Putamen (tissue), 1 donor: ENCODE results near the gene VSIG10.
"Not testable (repeated sequence)": the region's sequence is repeated elsewhere in the genome, so short reads cannot be mapped to it uniquely, and the experiment has no call there.

Experiments used
- DNase-seq: peaks from one replicate; pipeline ENCODE4 v3.0.0-alpha.2; 2016; ENCODE audit warnings: low spot score

The VSIG10 gene

DNA sequence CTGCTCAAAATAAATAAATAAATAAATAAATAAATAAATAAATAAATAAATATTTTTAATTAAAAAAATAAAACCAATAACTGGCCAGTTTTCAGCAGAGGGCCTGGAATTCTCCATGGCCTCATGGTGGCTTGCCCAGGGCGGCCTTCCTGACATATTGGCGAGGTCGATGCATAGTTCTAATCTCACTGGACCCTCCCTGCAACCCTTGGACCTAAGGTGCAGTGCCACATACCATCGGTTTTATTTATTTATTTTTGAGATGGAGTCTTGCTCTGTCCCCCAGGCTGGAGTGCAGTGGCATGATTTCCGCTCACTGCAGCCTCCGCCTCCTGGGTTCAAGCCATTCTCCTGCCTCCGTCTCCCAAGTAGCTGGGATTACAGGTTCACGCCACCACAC lies 3.9 kb upstream of the VSIG10 start:
- no peak for DNase-seq

DNA sequence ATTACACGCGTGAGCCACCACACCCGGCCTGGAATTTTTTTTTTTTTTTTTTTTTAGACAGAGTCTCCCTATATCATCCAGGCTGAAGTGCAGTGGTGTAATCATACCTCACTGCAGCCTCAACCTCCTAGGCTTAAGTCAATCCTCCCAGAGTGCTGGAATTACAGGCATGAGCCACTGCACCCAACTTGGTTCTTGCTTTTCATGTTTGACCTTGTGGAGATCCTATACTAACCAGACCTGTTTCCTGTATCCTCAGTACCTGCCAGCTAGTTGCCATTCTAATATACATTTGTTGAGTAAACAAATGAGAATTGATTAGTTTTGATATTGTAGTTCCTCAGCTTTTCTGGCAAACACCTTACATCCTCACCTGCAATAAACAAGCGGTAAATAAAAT lies 3.2 kb upstream of the VSIG10 start:
- no peak for DNase-seq

DNA sequence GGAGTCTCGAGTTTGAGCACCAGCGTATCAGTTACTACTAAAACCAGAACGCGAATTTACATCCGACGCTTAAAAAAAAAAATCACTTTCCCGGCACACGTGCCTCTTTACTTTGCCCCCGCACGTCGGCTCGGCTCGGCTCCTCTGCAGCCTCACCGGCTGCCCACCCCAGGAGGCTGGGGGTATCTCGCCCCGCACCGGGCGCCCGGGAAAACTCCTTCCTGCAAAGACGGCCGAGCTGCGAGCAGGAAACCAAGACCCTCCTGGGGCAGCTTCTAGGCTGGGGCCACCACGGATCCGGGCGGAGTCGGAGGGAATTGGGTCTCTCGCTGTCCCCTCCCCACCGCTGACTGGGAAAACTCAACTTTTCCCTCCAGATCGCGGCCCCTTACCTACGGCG lies 610 bp downstream of the VSIG10 start:
- no peak for DNase-seq

DNA sequence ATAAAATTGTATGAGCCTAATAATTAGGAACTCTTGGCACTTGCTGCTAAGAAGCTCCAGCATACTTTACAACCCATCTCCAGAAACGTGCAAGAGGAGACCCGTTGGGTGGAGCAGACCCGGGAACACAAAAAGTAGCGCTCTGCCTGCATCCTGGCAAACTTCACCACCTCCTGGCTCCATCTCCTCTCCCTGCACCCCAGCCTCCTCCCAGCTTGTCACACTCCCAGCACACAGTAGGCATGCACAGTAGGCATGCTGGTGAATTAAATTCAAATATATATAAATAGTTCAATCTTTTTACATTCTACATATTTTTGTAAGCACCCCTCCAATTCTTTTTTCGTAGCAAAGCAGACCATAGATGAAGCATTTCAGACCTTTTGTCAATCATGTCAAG lies 1.2 kb downstream of the VSIG10 start:
- no peak for DNase-seq

DNA sequence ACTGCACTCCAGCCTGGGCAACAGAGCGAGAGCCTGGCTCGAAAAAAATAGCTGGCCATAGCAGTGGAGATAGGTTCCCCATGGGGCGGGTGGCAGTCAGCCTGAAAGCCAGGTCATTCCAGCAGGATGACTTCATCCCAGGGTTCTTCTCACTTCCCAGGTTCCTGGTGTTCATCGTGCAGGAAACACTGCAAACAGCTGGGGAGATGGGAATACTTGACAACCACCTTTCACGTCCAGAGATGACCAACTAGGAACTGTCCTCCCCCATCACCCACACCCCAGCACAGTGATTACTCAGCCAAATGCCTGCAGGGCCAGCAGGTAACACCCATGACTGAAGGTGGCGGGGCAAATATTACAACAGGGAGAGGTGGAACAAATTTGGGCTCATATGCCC lies 1.7 kb downstream of the VSIG10 start:
- no peak for DNase-seq

DNA sequence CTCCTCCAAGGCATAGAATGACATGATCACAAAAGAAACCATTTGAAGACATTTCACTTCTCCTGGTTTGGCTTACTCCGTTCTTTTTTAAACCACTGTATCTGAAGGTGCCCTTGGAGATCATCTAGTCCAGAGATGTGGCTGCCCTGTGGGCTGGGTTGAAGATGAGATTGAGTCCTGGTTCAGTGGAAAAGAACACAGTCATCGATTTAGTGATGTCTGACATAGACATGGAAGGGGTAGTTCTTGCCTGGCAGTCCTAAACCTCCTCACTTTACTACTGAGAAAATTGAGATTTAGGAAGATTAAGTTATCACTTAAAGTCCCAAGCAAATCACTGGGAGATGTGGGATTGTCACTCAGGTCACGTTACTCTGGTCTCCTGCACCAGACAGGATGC lies 2.8 kb downstream of the VSIG10 start:
- DNase-seq: no peak

DNA sequence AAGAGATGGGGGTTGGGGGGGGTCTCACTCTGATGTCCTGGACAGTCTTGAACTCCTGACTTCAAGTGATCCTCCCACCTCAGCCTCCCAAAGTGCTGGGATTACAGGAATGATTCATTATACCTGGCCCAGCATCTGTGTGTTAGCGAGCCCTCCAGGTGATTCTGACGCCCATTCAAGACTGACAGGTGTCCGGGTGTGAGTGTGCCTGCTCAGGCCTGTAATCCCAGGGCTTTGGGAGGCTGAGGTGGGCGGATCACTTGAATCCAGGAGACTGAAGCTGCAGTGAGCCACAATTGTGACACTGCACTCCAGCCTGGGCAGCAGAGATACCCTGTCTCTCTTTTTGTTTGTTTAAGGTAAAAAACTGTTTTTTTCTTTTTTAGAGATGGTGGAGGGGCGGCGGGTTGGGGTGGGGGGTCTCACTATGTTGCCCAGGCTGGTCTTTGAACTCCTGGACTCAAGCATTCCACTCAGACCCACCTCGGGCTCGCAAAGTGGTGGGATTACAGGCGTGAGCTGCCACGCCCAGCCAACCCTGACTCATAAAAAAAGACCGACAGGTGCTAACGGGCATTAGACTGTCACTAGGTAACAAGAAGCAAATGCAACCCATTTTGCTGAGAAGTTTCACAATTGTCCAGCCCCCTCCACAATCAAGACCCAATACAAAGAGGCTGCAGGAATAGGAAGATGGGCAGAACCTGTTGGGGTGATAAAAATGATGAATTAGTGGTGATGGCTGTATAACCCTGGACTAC lies 4.7 kb downstream of the VSIG10 start:
- DNase-seq: no peak

DNA sequence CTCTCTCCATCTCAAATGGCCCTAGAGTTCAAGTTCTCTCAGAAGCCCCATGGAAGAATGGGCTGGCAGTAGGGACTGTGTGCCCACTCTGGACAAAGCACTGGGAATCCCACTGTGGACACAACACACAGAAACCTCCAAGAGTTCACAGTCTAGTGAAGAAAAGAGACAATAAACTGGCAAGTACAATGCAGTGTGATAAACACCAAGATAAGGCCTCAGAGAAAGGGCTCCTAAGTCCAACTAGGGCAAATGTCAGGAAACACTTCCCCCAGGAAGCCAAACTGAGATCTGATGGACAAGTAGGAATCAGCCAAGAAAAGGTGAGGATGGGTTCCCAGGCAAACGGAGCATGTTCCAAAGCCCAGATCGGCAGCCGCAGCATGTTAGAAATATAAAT lies 5.4 kb downstream of the VSIG10 start:
- DNase-seq: no peak

- no peak for DNase-seq
These were observed 9.8 kb downstream of the VSIG10 start for GRCh38 chr12:118094039-118094438.

DNA sequence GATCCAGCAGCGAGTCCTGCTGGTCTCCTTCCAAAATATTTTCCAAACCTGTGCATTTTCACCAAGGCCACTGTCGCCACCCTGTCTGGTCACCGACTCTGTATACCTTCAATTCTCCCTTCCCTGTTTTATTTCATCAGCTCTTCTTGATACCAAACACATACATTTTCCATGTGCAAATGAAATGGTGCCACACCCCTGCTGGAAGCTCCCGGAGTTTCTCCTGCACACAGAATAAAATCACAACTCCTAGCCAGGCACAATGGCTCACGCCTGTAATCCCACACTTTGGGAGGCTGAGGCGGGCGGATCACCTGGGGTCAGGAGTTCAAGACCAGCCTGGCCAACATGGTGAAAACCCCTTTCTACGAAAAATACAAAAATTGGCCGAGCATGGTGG lies 14.0 kb downstream of the VSIG10 start:
- no peak for DNase-seq

DNA sequence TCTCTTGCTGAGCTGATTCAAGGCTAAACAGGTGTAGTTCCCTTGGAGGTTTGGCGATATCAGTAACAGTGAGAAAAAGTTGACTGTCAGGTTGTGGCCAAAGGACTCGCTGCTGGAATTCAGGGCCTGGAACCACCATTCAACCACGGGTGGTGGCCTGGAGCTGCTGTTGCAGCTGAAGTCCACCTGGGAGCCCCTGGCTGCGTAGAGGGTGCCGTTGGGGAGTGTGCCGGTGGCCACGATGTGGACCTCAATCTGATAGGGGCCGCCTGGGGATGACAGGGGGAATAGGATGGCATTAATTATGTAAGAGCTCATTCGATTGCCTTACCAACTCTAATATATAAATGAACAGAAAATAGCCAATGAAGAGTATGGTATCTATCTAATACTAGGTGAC lies 21.6 kb downstream of the VSIG10 start:
- DNase-seq: no peak

DNA sequence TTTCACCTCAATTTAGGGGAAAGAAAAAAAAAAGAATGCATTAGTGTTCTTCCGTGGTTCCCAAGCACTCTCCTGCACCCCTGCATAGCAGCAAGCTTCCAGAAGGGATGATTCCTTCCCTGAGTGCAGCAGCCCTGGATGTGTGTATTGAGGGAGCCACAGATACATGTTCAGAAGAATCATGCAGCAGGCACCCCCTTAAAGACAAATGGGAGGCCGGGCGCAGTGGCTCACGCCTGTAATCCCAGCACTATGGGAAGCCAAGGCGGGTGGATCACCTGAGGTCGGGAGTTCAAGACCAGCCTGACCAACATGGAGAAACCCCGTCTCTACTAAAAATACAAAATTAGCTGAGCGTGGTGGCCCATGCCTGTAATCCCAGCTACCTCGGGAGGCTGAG lies 22.3 kb downstream of the VSIG10 start:
- not testable (repeated sequence) for DNase-seq

DNA sequence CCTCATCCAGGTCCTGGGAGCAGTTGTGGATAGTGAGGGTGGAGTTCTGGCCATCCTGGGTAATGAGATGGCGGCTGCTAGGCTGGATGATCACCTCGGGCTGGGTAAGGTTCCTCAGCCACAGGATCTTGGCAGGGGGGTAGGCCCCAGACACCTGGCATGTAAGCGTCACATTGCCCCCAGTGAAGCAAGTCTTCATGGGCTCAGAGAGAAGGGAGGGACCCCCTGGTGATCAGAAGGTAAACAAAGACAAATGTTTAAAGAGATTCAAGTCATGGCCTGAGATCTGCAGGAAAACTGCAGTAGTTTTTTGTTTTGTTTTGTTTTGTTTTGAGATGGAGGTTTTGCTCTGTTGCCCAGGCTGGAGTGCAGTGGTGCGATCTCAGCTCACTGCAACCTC lies 30.0 kb downstream of the VSIG10 start:
- DNase-seq: no peak

GRCh38 chr12:118070650-118071049 lies 33.2 kb downstream of the VSIG10 start:
- DNase-seq: no peak

- no peak for DNase-seq
These were observed 35.4 kb downstream of the VSIG10 start for GRCh38 chr12:118068445-118068844.

DNA sequence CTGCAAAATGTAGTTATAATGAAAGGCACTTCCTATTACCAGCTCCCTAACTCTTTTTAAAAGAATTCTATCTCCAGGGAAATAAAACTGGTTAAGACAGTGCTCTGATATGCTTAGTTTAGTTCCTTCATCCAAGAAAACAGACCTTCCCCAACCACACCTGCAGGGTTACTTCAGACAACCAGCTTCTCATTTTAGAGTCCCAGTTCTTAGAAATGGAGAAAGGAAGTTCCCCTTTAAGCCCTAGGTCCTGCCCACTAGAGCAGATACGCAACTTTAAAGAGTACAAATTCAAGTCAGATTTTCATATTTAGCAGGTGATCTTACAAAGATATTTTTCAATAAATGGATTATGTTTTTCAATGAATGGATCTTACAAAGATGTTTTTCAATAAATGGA lies 38.4 kb downstream of the VSIG10 start:
- DNase-seq: no peak

- no peak for DNase-seq
These were observed 39.2 kb downstream of the VSIG10 start for GRCh38 chr12:118064608-118065007.

GRCh38 chr12:118063576-118064391 lies 40.0 kb downstream of the VSIG10 start:
- DNase-seq: no peak

DNA sequence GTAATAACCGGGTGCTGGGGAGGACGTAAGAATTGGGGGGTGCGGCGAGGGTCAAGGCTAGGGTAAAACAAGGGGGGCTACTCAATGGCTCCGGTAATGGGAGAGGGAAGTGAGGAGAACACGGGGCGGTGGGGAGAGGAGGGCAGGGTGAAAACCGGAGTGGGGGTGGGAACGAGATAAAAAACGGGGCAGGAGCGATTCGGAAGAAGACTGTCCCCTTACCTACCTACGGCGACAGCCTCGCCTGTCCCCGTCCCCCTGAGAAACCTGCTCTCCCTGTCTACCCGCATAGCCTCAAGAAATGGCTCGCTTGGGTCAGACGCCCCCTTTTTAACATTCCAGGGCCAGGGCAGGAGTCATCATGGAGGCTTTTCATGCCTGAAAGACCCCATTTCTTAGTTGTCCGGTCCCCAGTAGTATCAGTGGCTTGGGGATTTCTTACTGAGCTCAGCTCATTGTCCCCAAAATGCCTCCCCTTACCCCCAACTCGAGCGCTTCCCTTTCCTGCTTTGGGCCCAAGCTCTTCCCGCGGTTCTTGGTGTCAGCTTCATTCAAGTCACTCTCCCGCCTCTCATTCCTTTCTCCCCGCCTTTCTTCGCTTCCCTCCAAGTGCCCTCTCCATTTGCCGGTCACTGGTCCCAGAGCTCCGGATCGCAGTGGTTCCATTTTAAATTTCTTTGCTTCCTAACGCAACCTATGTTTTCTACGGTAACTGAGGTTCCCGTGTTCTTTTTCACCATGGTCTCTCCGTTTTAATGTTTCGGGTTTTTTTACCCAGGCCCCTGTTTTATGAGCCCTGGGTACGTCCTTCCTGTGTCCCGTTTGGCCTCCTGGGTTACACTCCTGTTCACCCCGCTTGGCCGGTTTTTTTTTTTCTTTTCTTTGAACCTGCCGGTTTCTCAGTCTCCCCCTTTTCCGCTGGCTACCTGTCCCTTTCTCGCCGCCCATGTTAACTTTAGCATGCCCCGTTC lies 41.7 kb downstream of the VSIG10 start:
- peak; percentile 45 for DNase-seq

DNA sequence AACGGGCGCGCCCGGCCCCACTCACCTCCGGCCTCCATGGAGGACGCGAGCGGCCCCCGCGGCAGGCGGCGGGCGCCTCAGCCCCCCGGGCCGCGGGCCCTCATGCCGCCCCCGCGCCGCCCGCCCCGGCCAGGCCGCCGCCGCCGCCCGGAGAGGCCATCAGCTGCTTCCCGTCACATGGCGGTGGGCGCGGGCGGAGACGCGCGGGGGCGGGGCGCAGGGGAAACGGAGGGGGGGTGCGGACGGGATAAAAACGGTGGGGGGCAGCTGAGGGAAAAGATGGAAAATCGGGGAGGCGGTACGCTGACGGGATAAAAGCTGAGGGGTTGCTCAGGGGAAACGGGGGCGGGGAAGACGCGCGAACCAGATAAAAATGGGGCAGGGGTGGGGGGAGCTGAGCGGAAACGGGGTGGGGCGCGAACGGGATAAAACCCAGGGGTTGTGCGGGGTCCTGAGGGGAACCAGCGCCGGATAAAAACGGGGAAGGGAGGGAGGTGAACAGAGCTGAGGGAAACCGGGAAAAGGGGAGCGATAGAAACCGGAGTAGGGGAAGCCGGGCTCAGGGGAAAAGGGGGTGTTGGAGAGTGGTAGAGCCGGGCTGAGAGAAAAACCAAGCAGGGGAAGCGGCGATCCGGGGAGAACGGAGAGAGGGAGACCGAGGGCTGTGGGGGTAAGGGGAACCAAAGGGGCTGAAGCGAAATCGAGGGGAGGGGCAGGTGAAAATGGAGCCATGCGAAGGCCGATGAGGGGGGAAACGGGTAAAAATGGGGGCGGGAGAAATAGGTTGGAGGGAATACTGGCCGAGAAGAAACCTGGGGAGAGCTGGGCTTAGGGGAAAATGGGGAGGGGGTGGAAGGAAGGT lies 42.6 kb downstream of the VSIG10 start, which contains the start of gene WSB2:
TSS of gene WSB2 (minus strand) at position 169 of the 862 bp plus-strand sequence. CDS start at position 38, 131 bp downstream.
- DNase-seq: peak; percentile 79

DNA sequence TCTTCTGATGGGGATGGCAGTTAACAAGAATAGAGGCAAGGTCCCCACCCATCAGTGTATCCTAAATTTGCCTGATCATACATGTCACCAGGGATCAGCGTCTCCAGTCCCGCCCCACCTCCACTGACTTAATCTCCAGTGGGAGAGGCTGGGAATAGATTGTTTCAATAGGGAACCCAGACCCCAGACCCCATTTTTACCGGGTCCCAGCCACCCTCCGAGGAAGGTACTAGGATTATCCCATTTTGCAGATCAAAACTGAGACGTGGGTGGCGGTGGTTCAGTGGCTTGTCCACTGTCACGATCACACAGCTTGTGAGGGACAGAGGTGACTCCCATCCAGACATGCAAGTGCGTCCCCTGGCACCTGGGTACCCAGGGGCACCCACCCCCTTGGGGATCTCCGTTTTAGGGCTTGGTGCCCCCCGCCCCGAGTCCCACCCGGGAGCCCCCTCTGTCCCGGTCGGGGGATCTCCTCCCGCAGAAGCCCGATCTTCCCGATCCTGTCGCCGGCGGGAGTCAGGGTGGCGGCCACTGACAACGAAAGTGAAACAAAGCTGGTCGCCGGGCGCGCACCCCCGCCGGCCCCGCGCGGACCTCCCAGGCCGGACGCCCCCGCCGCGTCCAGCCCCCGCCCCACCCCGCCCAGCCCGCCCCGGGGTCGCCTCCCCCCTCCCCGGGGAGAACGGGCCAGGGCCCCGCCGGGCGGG lies 43.4 kb downstream of the VSIG10 start:
- DNase-seq: peak; percentile 38
